CD14-positive monocyte (primary cell): ENCODE data around the gene SYTL4. TPM values are rescaled to one million over a fixed set of nuclear protein-coding genes. Genes with fewer than 3 reads are reported as not detected.

Experiments used
- DNase-seq, 3 donors: peaks; one replicate each; pipeline ENCODE4 v3.0.0-alpha.2; 2011 to 2022
- H2AFZ ChIP-seq: 2 replicates; pipeline ENCODE4 v1.6.0; 2012; ENCODE audit warnings: mild to moderate bottlenecking, low read depth, low read length, inconsistent platforms; ENCODE audit not compliant: insufficient read depth, poor library complexity, severe bottlenecking
- H3K27ac ChIP-seq, 2 donors: 1 replicate in 1 of 2; 2 replicates in 1 of 2; pipeline ENCODE4 v1.5.1; 2012 to 2013; ENCODE audit warnings: low read length in 2 of 2, control low read depth in 1 of 2, inconsistent platforms in 1 of 2, low read depth in 1 of 2, mild to moderate bottlenecking in 1 of 2
- H3K27me3 ChIP-seq, 2 donors: one replicate each; pipeline versions ENCODE4 v1.6.0 to v1.6.1; 2011 to 2013; ENCODE audit warnings: low read length in 2 of 2; ENCODE audit not compliant: control insufficient read depth in 2 of 2, insufficient read depth in 2 of 2
- H3K36me3 ChIP-seq, 2 donors: replicated peaks in 1 of 2; 1 replicate in 1 of 2; 2 replicates in 1 of 2; pipeline versions ENCODE4 v1.5.1 to v1.6.1; 2012 to 2013; ENCODE audit warnings: low read length in 2 of 2, control low read depth in 1 of 2, inconsistent platforms in 1 of 2, mild to moderate bottlenecking in 1 of 2; ENCODE audit not compliant: insufficient read depth in 2 of 2, control insufficient read depth in 1 of 2
- H3K4me1 ChIP-seq, 2 donors: 1 replicate in 1 of 2; 2 replicates in 1 of 2; pipeline versions ENCODE4 v1.5.1 to v1.6.1; 2012 to 2013; ENCODE audit warnings: low read length in 2 of 2, control low read depth in 1 of 2, inconsistent platforms in 1 of 2, mild to moderate bottlenecking in 1 of 2, moderate library complexity in 1 of 2; ENCODE audit not compliant: insufficient read depth in 2 of 2, control insufficient read depth in 1 of 2
- H3K4me2 ChIP-seq: replicated peaks from 2 replicates; pipeline ENCODE3; 2012; ENCODE audit warnings: low read length, moderate library complexity, mild to moderate bottlenecking; ENCODE audit not compliant: poor library complexity, severe bottlenecking; ENCODE audit errors: extremely low read depth
- H3K4me3 ChIP-seq, 3 experiments: fragments of 200-600 bp in 1 of 3; sonication (generic) in 1 of 3; replicated peaks in 1 of 3; 1 replicate in 2 of 3; 2 replicates in 1 of 3; pipeline ENCODE4 v1.5.1; 2011 to 2013; ENCODE audit warnings: low read length in 3 of 3, mild to moderate bottlenecking in 3 of 3, control low read depth in 2 of 3, low read depth in 2 of 3, inconsistent platforms in 1 of 3, moderate library complexity in 1 of 3
- H3K79me2 ChIP-seq: 2 replicates; pipeline ENCODE4 v1.6.0; 2012; ENCODE audit warnings: mild to moderate bottlenecking, control low read depth, inconsistent platforms, low read length, moderate library complexity; ENCODE audit not compliant: insufficient read depth
- H3K9ac ChIP-seq: 2 replicates; pipeline ENCODE4 v1.6.0; 2017; ENCODE audit warnings: low read length, mild to moderate bottlenecking; ENCODE audit not compliant: insufficient read depth, poor library complexity, severe bottlenecking
- H3K9me3 ChIP-seq, 2 donors: replicated peaks in 1 of 2; 1 replicate in 1 of 2; 2 replicates in 1 of 2; pipeline versions ENCODE4 v1.5.1 to v1.6.1; 2012 to 2013; ENCODE audit warnings: low read length in 2 of 2, control low read depth in 1 of 2; ENCODE audit not compliant: control insufficient read depth in 1 of 2, insufficient read depth in 1 of 2
- H4K20me1 ChIP-seq: 2 replicates; pipeline ENCODE4 v1.6.0; 2012; ENCODE audit warnings: mild to moderate bottlenecking, low read length, control low read depth, moderate library complexity; ENCODE audit not compliant: insufficient read depth
- H3K27ac Mint-ChIP-seq, 7 donors: one replicate each; pipeline ENCODE4 v1.8.0; 2020; ENCODE audit warnings: mild to moderate bottlenecking in 7 of 7, mixed read lengths in 7 of 7, moderate library complexity in 6 of 7, inconsistent platforms in 2 of 7
- H3K27me3 Mint-ChIP-seq, 3 donors: one replicate each; pipeline ENCODE4 v1.8.0; 2021 to 2022; ENCODE audit warnings: low read depth in 3 of 3, mild to moderate bottlenecking in 3 of 3, mixed read lengths in 3 of 3, moderate library complexity in 3 of 3, inconsistent platforms in 1 of 3
- H3K36me3 Mint-ChIP-seq, 2 donors: one replicate each; pipeline ENCODE4 v1.8.0; 2020; ENCODE audit warnings: mixed read lengths in 2 of 2, inconsistent platforms in 1 of 2, mild to moderate bottlenecking in 1 of 2
- H3K4me1 Mint-ChIP-seq: one replicate; pipeline ENCODE4 v1.8.0; 2020; ENCODE audit warnings: mild to moderate bottlenecking, mixed read lengths
- H3K4me3 Mint-ChIP-seq, 2 donors: one replicate each; pipeline ENCODE4 v1.8.0; 2020; ENCODE audit warnings: mild to moderate bottlenecking in 2 of 2, mixed read lengths in 2 of 2, moderate library complexity in 1 of 2
- H3K9me3 Mint-ChIP-seq, 7 donors: one replicate each; pipeline ENCODE4 v1.8.0; 2020 to 2022; ENCODE audit warnings: mixed read lengths in 7 of 7, mild to moderate bottlenecking in 6 of 7, moderate library complexity in 6 of 7, inconsistent platforms in 2 of 7
- CTCF ChIP-seq: fragments of 200-600 bp; IDR thresholded peaks from one replicate; pipeline ENCODE4 v1.8.0; 2022; ENCODE audit warnings: antibody characterized with exemption, mild to moderate bottlenecking
- WGBS: methylation state at CpG from one replicate; pipeline ENCODE4 v1.1.5; 2013; ENCODE audit warnings: missing lambda C conversion rate; ENCODE audit not compliant: insufficient coverage; 5-methylcytosine and 5-hydroxymethylcytosine counted together
- intact Hi-C, 2 donors: fragments of 100-400 bp; cut with micrococcal nuclease; formaldehyde crosslinking; loops; one replicate each; pipeline versions ENCODE4 v1.15.0 to v1.15.1; 2023
- polyA plus RNA-seq, 3 donors: library from polyadenylated mRNA; depleted of rRNA in 1 of 3; unstranded in 2 of 3; stranded (reverse) in 1 of 3; fragments of 300-500 nt in 2 of 3; fragments of >200 nt in 1 of 3; fragmentation: Illumina TruSeq in 2 of 3; gene quantifications; 1 replicate in 2 of 3; 2 replicates in 1 of 3; pipeline ENCODE4 v1.2.3, GENCODE V29; 2012 to 2021

The SYTL4 gene
- polyA plus RNA-seq, 3 donors, result 0.17 TPM; not detected in 2

- no peak overlapping the region for H2AFZ ChIP-seq
- TF ChIP-seq CTCF, result no peak
- Mint-ChIP-seq H3K9me3 (peaks cover 0 to 2% (median 0%) of the 10 kb centered on the region in 7 donors), H3K4me1 (peaks cover 7% of the 10 kb centered on the region), H3K27ac (no peak overlapping the region), H3K36me3 (no peaks in the 10 kb centered on the region), H3K4me3 (no peak overlapping the region), H3K27me3 (peaks cover 23 to 47% (median 29%) of the 10 kb centered on the region in 3 donors)
- H3K27me3 ChIP-seq, result peaks cover 25 to 26% of the 10 kb centered on the region in 2 donors
- no CpG with 5 or more reads among the region's 4 CpGs for WGBS
- H4K20me1 ChIP-seq, result no peaks in the 10 kb centered on the region
- no peaks in the 10 kb centered on the region for H3K36me3 ChIP-seq
- H3K4me3 ChIP-seq, result no peak overlapping the region
- H3K27ac ChIP-seq, result no peak overlapping the region
- H3K9me3 ChIP-seq, result no peaks in the 10 kb centered on the region
- peaks cover 0 to 3% of the 10 kb centered on the region in 2 donors for H3K4me1 ChIP-seq
- intact Hi-C loops, result no loop called here
- no peaks in the 10 kb centered on the region for H3K79me2 ChIP-seq
- no peak overlapping the region for H3K4me2 ChIP-seq
- no peak overlapping the region for H3K9ac ChIP-seq
- DNase-seq, result no peak
Measured at GRCh38 chrX:100645106-100645505, 86.8 kb downstream of the SYTL4 start.

- peak; percentile 6 to 50 (median 20) for DNase-seq
- TF ChIP-seq CTCF, result no peak
- H3K27me3 Mint-ChIP-seq, result peaks cover 29 to 53% (median 36%) of the 10 kb centered on the region in 3 donors
- no peak within 1 kb of the TSS for H3K4me3 Mint-ChIP-seq
- peaks cover 31 to 35% of the 10 kb centered on the region in 2 donors for H3K27me3 ChIP-seq
- WGBS, result 83% methylated on average over 1 of the region's 11 CpGs
- no peaks in the 10 kb centered on the region for H3K9me3 ChIP-seq
- peaks cover 7% of the 10 kb centered on the region for H3K4me1 Mint-ChIP-seq
- no peaks in the 10 kb centered on the region for H3K36me3 Mint-ChIP-seq
- H2AFZ ChIP-seq, result no peak within 1 kb of the TSS
- H3K27ac Mint-ChIP-seq, result no peak within 1 kb of the TSS
- no peak within 1 kb of the TSS for H3K27ac ChIP-seq
- peaks cover 0 to 2% (median 0%) of the 10 kb centered on the region in 7 donors for H3K9me3 Mint-ChIP-seq
- no peak within 1 kb of the TSS for H3K9ac ChIP-seq
- peaks cover 0 to 3% of the 10 kb centered on the region in 2 donors for H3K4me1 ChIP-seq
- H3K4me2 ChIP-seq, result no peak within 1 kb of the TSS
- H3K4me3 ChIP-seq, result no peak within 1 kb of the TSS
- no peaks in the 10 kb centered on the region for H3K36me3 ChIP-seq
- H3K79me2 ChIP-seq, result no peaks in the 10 kb centered on the region
- intact Hi-C loops, result no loop called here
- H4K20me1 ChIP-seq, result no peaks in the 10 kb centered on the region
Measured at GRCh38 chrX:100643956-100644860, 87.7 kb downstream of the SYTL4 start, which contains the start of gene SRPX2. Gene SRPX2, plus strand, starts transcription at chrX:100644199. Its CDS starts 2,124 bp downstream, at chrX:100646323.
